HEK293 (cell line): ENCODE measurements around the gene HHAT.

Experiments used
- AEBP2 ChIP-seq: fragments of 450-650 bp; formaldehyde crosslinking; IDR thresholded peaks from 2 replicates; pipeline ENCODE4 v1.5.1; 2016; ENCODE audit warnings: missing biosample characterization, missing genetic modification characterization, borderline replicate concordance
- EGR2 ChIP-seq: fragments of 450-650 bp; formaldehyde crosslinking; IDR thresholded peaks from 2 replicates; pipeline ENCODE4 v1.5.1; 2016; ENCODE audit warnings: low read depth, missing biosample characterization, missing genetic modification characterization
- GLI2 ChIP-seq: fragments of 450-650 bp; formaldehyde crosslinking; IDR thresholded peaks from 2 replicates; pipeline ENCODE4; 2017; ENCODE audit warnings: missing biosample characterization, missing genetic modification characterization, low read depth, borderline replicate concordance
- HIC1 ChIP-seq: fragments of 450-650 bp; formaldehyde crosslinking; IDR thresholded peaks from 2 replicates; pipeline ENCODE4 v1.5.1; 2016; ENCODE audit warnings: missing biosample characterization, missing genetic modification characterization
- KLF7 ChIP-seq: fragments of 450-650 bp; formaldehyde crosslinking; IDR thresholded peaks from 2 replicates; pipeline ENCODE4 v1.5.1; 2016; ENCODE audit warnings: missing biosample characterization, missing genetic modification characterization, borderline replicate concordance
- MZF1 ChIP-seq: fragments of 450-650 bp; formaldehyde crosslinking; IDR thresholded peaks from 2 replicates; pipeline ENCODE4 v1.5.1; 2017; ENCODE audit warnings: missing biosample characterization, missing genetic modification characterization, borderline replicate concordance
- RBAK ChIP-seq: fragments of 450-650 bp; formaldehyde crosslinking; IDR thresholded peaks from 2 replicates; pipeline ENCODE4 v1.5.1; 2016; ENCODE audit warnings: missing biosample characterization, missing genetic modification characterization
- REPIN1 ChIP-seq: fragments of 450-650 bp; formaldehyde crosslinking; IDR thresholded peaks from 2 replicates; pipeline ENCODE4 v1.5.1; 2017; ENCODE audit warnings: missing biosample characterization, missing genetic modification characterization, low read depth
- SALL2 ChIP-seq: fragments of 450-650 bp; formaldehyde crosslinking; IDR thresholded peaks from 2 replicates; pipeline ENCODE4 v1.5.0; 2017; ENCODE audit warnings: missing biosample characterization, mild to moderate bottlenecking, missing genetic modification characterization, borderline replicate concordance
- SP7 ChIP-seq: fragments of 450-650 bp; formaldehyde crosslinking; IDR thresholded peaks from 2 replicates; pipeline ENCODE4 v1.5.1; 2016; ENCODE audit warnings: missing biosample characterization, missing genetic modification characterization
- YY1 ChIP-seq: fragments of 450-650 bp; formaldehyde crosslinking; IDR thresholded peaks from 2 replicates; pipeline ENCODE4 v1.5.1; 2018; ENCODE audit warnings: missing biosample characterization, missing genetic modification characterization
- ZNF114 ChIP-seq: fragments of 450-650 bp; formaldehyde crosslinking; IDR thresholded peaks from 2 replicates; pipeline ENCODE4 v1.5.0; 2017; ENCODE audit warnings: missing biosample characterization, missing genetic modification characterization
- ZNF146 ChIP-seq: fragments of 450-650 bp; formaldehyde crosslinking; IDR thresholded peaks from 2 replicates; pipeline ENCODE4 v1.5.1; 2016; ENCODE audit warnings: missing biosample characterization, missing genetic modification characterization
- ZNF2 ChIP-seq: fragments of 450-650 bp; formaldehyde crosslinking; IDR thresholded peaks from 2 replicates; pipeline ENCODE4 v1.5.1; 2016; ENCODE audit warnings: missing biosample characterization, missing genetic modification characterization
- ZNF221 ChIP-seq: fragments of 450-650 bp; formaldehyde crosslinking; IDR thresholded peaks from 2 replicates; pipeline ENCODE4 v1.5.1; 2017; ENCODE audit warnings: missing biosample characterization, missing genetic modification characterization, borderline replicate concordance
- ZNF350 ChIP-seq: fragments of 450-650 bp; formaldehyde crosslinking; IDR thresholded peaks from 2 replicates; pipeline ENCODE4 v1.5.0; 2017; ENCODE audit warnings: missing biosample characterization, mild to moderate bottlenecking, missing genetic modification characterization
- ZNF354C ChIP-seq: fragments of 450-650 bp; formaldehyde crosslinking; IDR thresholded peaks from 2 replicates; pipeline ENCODE4 v1.5.1; 2016; ENCODE audit warnings: missing biosample characterization, missing genetic modification characterization, low read depth, borderline replicate concordance
- ZNF391 ChIP-seq: fragments of 450-650 bp; formaldehyde crosslinking; IDR thresholded peaks from 2 replicates; pipeline ENCODE4 v1.5.1; 2016; ENCODE audit warnings: low read depth, missing biosample characterization, missing genetic modification characterization, borderline replicate concordance
- ZNF394 ChIP-seq: fragments of 450-650 bp; formaldehyde crosslinking; IDR thresholded peaks from 2 replicates; pipeline ENCODE4 v1.5.1; 2016; ENCODE audit warnings: missing biosample characterization, missing genetic modification characterization, mild to moderate bottlenecking, moderate library complexity, borderline replicate concordance
- ZNF433 ChIP-seq: fragments of 450-650 bp; formaldehyde crosslinking; IDR thresholded peaks from 2 replicates; pipeline ENCODE4 v1.5.1; 2016; ENCODE audit warnings: missing biosample characterization, missing genetic modification characterization, low read depth
- ZNF518A ChIP-seq: fragments of 450-650 bp; formaldehyde crosslinking; conservative IDR thresholded peaks from 2 replicates; pipeline ENCODE4 v1.5.1; 2016; ENCODE audit warnings: low read depth, missing biosample characterization, missing genetic modification characterization
- ZNF580 ChIP-seq: fragments of 450-650 bp; formaldehyde crosslinking; IDR thresholded peaks from 2 replicates; pipeline ENCODE4 v1.5.1; 2016; ENCODE audit warnings: missing biosample characterization, missing genetic modification characterization
- ZNF626 ChIP-seq: fragments of 450-650 bp; sonication (Bioruptor Pico); formaldehyde crosslinking; IDR thresholded peaks from 2 replicates; pipeline ENCODE4 v1.5.1; 2018; ENCODE audit warnings: missing biosample characterization, missing genetic modification characterization, inconsistent platforms
- ZNF747 ChIP-seq: fragments of 450-650 bp; formaldehyde crosslinking; IDR thresholded peaks from 2 replicates; pipeline ENCODE4 v1.5.1; 2016; ENCODE audit warnings: missing biosample characterization, missing genetic modification characterization
- ZNF791 ChIP-seq: fragments of 450-650 bp; formaldehyde crosslinking; IDR thresholded peaks from 2 replicates; pipeline ENCODE4 v1.5.1; 2016; ENCODE audit warnings: missing biosample characterization, missing genetic modification characterization
- TF ChIP-seq, protein P1 (sequence below): fragments of 450-650 bp; formaldehyde crosslinking; IDR thresholded peaks from 2 replicates; pipeline ENCODE4 v1.5.1; 2016; ENCODE audit warnings: missing biosample characterization, missing genetic modification characterization
- TF ChIP-seq, protein P2 (sequence below): fragments of 450-650 bp; formaldehyde crosslinking; IDR thresholded peaks from 2 replicates; pipeline ENCODE4 v1.5.1; 2016; ENCODE audit warnings: missing biosample characterization, missing genetic modification characterization

Gene HHAT

DNA sequence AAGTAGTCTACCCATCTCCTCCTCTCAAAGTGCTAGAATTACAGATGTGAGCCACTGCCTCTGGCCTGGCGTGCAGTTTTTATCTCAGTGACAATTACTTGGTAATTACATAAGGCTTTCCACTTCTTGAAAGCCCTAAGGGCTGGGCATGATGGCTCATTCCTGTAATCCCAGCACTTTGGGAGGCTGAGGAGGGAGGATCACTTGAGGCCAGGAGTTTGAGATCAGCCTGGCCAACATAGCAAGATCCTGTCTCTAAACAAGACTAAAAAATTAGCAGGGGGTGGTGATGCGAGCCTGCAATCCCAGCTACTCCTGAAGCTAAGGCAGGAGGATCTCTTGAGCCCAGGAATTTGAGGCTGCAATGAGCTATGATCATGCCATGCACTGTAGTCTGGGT, 7.7 kb downstream of the HHAT start (continued):
- no peak for TF ChIP-seq AEBP2 (tag by site-specific recombination)
- TF ChIP-seq ZNF391 (tag by site-specific recombination), result no peak
- peak; percentile 63 for TF ChIP-seq SP7 (tag by site-specific recombination)
- TF ChIP-seq ZNF114 (tag by site-specific recombination), result no peak
- no peak for TF ChIP-seq RBAK (tag by site-specific recombination)
- TF ChIP-seq ZNF221, result no peak
- TF ChIP-seq, protein P1, sequence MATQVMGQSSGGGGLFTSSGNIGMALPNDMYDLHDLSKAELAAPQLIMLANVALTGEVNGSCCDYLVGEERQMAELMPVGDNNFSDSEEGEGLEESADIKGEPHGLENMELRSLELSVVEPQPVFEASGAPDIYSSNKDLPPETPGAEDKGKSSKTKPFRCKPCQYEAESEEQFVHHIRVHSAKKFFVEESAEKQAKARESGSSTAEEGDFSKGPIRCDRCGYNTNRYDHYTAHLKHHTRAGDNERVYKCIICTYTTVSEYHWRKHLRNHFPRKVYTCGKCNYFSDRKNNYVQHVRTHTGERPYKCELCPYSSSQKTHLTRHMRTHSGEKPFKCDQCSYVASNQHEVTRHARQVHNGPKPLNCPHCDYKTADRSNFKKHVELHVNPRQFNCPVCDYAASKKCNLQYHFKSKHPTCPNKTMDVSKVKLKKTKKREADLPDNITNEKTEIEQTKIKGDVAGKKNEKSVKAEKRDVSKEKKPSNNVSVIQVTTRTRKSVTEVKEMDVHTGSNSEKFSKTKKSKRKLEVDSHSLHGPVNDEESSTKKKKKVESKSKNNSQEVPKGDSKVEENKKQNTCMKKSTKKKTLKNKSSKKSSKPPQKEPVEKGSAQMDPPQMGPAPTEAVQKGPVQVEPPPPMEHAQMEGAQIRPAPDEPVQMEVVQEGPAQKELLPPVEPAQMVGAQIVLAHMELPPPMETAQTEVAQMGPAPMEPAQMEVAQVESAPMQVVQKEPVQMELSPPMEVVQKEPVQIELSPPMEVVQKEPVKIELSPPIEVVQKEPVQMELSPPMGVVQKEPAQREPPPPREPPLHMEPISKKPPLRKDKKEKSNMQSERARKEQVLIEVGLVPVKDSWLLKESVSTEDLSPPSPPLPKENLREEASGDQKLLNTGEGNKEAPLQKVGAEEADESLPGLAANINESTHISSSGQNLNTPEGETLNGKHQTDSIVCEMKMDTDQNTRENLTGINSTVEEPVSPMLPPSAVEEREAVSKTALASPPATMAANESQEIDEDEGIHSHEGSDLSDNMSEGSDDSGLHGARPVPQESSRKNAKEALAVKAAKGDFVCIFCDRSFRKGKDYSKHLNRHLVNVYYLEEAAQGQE (tag by site-specific recombination), result no peak
- TF ChIP-seq ZNF433 (tag by site-specific recombination), result no peak
- TF ChIP-seq SALL2 (tag by site-specific recombination), result no peak
- TF ChIP-seq YY1 (tag by site-specific recombination), result no peak
- no peak for TF ChIP-seq ZNF747 (tag by site-specific recombination)
- no peak for TF ChIP-seq HIC1 (tag by site-specific recombination)
- no peak for TF ChIP-seq ZNF350 (tag by site-specific recombination)
- TF ChIP-seq, protein P2, sequence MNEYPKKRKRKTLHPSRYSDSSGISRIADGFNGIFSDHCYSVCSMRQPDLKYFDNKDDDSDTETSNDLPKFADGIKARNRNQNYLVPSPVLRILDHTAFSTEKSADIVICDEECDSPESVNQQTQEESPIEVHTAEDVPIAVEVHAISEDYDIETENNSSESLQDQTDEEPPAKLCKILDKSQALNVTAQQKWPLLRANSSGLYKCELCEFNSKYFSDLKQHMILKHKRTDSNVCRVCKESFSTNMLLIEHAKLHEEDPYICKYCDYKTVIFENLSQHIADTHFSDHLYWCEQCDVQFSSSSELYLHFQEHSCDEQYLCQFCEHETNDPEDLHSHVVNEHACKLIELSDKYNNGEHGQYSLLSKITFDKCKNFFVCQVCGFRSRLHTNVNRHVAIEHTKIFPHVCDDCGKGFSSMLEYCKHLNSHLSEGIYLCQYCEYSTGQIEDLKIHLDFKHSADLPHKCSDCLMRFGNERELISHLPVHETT (tag by site-specific recombination), result no peak
- no peak for TF ChIP-seq ZNF2 (tag by site-specific recombination)
- TF ChIP-seq EGR2, result no peak
- TF ChIP-seq ZNF518A (tag by site-specific recombination), result no peak
- no peak for TF ChIP-seq REPIN1 (tag by site-specific recombination)
- TF ChIP-seq ZNF394 (tag by site-specific recombination), result peak; percentile 72; the same call in 1 of the 2 replicates
- TF ChIP-seq KLF7 (tag by site-specific recombination), result no peak
- no peak for TF ChIP-seq ZNF791 (tag by site-specific recombination)
- no peak for TF ChIP-seq ZNF146
- TF ChIP-seq GLI2 (tag by site-specific recombination), result no peak
- TF ChIP-seq ZNF580, result peak; percentile 81; the same call in 1 of the 2 replicates
- peak; percentile 95 for TF ChIP-seq MZF1 (tag by site-specific recombination)
- no peak for TF ChIP-seq ZNF354C (tag by site-specific recombination)
- no peak for TF ChIP-seq ZNF626 (tag by site-specific recombination)
